Stimulated activated CD8-positive, alpha-beta memory T cell treated with anti-CD3 and anti-CD28 coated beads, Interleukin-15, amount 100 ng/mL, for 24 hours (primary cell): Measurements from ENCODE around the gene CSNK2A1.
A peak's percentile ranks its signal among the peaks of the same experiment; 100 is the strongest.
"Not testable (repeated sequence)": the region's sequence is repeated elsewhere in the genome, so short reads cannot be mapped to it uniquely, and the experiment has no call there.

Source experiments
- DNase-seq: peaks from one replicate; pipeline ENCODE4 v3.0.0-alpha.2; 2020; ENCODE audit warnings: low read depth

CSNK2A1 gene

DNA sequence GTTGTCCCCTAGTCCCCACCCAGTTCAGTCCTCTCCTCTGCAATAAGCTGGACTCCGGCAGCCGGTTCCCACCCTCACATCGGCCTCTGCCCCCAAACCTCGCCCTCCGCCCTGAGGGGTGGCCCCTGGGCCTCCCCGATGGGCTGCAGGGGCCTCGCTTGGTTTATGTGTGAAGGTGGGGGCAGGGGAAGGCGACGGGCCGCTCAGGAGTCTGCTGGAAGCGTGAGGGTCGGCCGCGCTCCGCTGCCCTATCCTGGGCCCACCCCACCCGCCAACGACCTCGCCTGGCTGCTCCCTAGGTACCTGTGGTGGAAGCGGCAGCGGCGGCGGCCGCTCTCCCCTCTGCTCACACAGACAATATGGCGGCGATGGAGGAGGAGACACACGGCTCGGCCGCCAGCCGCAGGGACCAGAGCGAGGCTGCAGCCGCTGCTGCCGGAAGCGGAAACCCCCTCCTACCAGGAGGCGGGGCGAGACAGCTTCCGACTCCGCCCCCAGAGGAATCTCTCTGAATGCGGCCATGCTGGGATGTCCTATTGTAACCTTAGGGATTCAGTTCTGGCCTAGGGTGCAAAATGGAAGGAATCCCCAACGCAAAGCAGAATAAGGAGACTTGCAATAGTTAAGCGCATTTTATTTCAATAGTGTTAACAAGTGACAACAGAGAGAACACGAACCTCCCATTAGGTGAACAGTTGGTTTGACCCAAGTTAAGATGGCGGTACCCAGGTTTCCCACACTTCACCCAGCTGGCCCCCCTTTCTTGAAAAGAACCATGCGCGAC lies at the start of gene CSNK2A1:
CSNK2A1 (minus strand) TSS at position 422 of the 784 bp plus-strand sequence. CDS start 35,239 bp downstream, outside the sequence.
- peak; percentile 92 for DNase-seq

DNA sequence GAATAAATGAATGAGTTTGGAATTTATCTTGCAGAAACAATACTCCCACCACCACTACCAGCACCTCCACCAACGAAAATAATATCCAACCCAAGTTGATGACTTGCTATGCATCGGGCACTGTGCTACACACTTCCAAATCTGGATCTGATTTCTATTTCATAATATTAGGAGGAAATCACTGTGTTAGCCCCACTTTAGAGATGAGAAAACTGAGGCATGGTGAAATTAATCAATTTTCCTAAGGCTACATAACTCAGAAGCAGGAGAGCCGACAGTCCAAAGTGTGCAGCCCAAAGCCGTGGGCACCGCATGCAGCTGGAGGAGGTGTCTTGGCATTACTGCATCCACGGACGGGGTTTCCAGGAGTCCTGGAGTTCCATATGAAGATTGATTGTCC lies 48.9 kb upstream of the CSNK2A1 start:
- DNase-seq: no peak

DNA sequence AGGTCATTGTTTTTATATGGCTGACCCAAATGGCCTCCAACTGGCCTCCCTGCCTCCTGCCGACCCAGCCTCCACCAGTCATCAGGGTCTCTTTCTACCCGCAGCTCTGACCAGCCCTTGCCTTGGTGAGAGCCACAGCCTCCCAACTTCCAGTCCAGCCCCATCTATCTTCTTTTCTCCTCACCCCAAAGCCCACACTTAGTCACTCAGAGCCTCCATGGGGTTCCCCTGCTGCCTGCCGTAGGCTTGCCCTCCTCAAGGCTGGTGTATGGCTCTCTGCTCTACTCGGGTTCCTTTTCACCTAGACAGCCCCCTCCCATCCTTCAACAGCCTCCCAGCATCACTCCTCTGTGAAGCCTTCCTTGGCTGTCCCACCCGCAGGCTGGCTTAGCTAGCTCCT lies 48.4 kb upstream of the CSNK2A1 start:
- DNase-seq: no peak

DNA sequence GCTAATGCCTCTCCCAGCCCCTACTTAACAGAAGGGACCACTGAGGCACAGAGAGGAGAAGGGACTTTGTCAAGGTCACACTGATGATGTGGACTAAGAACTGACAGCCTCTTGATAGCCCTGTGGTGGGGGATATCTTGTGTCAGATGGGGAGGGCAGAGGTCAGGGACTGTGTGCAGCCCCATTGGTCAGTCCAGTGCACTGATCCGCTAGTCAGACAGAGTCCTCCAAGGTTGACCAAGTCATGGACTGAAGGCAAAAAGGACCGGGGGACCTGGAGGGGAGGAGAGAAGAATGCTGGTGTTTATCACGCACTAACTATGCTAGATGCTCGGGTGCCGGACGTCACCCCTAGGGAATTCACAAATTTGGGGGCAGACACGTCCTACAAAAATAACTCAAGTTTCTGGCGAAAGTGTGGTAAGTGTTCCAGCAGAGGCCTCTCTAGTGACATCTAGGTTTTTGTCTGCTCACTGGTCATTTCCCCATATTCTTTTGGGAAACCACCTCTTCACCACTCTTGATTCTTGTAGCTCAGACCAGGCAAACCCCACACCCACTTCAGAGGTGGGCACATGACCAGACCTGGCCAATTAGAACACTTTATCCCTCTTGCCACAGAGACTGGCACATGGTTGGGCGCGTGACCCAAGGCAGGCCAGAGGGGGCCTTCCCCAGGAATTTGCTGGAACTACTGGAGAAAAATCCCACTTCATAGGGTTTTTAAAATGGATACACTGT lies 45.5 kb upstream of the CSNK2A1 start:
- DNase-seq: no peak

DNA sequence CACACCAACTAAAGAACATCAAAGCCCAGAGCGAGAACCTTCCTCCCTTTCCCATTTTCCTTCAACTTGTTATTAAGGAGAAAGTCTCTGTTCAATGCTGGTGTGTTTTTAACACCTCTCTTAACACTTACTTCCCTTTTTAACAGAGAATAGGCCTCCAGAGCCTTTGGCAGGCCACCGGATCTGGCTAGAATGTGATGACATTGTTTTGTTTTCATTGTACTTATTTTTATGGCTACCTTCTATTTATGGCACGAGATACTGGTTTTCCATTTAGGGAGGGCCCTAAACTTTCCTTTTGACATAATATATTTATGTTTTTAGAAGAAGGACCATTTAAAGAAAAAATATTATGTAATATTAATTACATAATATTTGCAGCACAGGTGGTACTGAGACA lies 44.9 kb upstream of the CSNK2A1 start:
- DNase-seq: no peak

DNA sequence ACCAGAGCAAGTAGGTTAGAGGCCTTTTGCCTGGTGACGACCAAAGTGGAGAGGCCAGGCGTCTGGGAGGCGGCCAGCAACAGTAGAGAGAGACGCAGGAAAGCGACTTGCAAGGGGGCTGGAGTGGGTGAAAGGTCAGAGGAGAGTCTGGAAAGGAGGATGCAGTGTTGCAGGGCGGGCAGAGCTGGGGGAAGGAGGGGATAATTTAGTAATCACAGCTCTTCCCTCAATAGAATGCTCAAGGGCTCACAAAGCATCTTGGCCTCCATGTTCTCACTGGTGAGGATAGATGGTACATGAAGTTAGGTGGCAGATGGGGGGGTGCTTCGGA lies 41.3 kb upstream of the CSNK2A1 start:
- no peak for DNase-seq

DNA sequence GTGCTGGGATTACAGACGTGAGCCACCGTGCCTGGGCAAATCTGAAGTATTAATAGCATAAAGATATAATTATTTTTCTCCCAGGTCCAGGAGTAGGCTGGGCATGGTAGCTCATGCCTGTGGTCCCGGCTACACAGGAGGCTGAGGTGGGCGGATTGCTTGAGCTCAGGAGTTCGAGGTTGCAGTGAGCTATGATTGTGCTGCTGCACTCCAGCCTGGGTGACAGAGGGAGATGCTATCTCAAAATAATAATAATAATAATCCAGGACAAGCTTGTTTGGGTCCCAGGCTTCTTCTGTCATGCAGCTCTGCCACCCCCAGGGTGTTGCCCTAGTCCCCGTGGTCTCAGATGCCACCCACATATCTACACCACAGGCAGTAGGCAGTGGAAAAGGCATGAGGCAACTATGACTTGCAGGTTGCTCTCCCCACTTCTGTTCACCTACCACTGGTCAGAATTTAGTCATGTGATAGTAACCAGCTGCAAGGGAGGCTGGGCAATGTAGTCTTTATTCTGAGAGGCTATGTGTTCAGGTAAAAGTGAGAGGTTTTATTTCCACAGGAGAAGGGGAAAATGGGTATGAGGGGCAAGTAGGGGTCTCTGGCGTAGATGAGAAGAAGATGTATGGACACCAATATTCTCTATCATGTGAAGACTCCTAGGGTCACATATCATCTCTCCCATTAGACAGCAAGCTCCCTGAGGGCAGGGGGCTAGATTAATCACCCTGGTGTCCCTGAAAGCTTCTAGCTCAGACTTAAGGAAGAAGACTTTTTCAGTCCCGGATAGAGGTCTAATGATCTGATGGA lies 40.8 kb upstream of the CSNK2A1 start:
- no peak for DNase-seq

DNA sequence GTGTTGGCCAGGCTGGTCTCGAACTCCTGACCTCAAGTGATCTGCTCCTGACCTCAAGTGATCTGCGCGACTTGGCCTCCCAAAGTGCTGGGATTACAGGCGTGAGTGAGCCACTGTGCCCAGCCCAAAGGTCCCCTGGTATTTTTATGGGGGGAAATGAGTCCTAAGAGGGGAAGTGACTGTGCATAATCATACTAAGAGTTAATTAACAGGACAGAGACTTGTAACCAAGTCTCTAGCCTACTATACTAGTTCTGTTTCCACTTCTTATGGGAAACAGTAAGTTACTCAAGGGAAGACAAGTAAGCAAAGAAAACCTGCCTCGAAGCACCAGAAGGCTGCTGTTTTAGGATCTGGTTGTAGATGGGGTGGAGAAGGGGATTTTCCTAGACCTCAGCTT lies 38.6 kb upstream of the CSNK2A1 start:
- DNase-seq: no peak

DNA sequence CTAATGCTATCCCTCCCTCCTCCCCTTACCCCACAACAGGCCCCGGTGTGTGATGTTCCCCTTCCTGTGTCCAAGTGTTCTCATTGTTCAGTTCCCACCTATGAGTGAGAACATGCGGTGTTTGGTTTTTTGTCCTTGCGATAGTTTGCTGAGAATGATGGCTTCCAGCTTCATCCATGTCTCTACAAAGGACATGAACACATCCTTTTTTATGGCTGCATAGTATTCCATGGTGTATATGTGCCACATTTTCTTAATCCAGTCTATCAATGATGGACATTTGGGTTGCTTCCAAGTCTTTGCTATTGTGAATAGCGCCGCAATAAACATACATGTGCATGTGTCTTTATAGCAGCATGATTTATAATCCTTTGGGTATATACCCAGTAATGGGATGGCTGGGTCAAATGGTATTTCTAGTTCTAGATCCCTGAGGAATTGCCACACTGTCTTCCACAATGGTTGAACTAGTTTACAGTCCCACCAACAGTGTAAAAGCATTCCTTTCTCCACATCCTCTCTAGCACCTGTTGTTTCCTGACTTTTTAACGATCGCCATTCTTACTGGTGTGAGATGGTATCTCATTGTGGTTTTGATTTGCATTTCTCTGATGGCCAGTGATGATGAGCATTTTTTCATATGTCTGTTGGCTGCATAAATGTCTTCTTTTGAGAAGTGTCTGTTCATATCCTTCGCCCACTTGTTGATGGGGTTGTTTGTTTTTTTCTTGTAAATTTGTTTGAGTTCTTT lies 35.5 kb upstream of the CSNK2A1 start:
- DNase-seq: not testable (repeated sequence)

DNA sequence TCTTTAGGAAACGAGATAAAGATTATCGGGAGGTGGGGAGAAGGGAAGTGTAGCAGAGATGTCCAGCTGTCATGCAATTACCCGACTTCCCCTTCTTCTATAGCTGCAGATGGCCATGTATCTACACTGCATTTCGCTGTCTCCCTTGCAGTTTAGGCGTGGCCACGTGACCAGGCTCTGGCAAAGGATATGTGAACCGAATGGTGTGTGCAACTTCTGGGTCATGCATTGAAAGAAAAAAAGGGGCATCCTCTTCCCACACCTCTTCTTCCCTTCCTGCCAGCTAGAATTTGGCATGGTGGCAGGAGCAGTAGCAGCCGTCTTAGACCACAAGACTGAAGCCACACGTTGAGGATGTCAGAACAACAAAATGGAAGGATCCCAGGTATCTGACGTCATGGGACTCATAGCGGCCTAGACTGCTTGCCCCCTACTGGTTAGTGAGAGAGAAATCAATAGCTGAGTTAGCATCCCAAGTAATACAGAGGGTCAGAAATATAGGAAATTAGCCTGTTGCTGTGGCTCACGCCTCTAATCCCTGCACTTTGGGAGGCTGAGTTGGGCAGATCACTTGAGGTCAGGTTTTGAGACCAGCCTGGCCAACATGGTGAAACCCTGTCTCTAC lies 33.7 kb upstream of the CSNK2A1 start:
- no peak for DNase-seq

DNA sequence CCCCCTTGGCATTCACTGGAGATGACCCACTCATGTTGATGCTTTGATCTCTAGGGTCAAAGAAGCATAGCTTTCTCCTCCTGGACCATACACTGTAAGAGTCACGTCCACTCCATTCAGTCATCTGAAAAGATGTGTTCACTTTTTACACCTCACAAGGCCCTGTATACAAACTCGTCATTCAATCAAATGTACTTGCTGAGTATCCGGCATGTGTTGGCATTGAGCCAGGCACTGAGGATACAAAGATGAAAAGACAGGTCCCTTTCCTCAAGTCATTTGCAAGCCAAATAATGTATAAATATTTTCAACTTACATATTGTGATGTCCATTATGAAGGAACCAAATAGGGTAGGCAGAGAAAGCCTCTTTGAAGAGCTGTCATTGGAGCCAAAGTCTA lies 32.6 kb upstream of the CSNK2A1 start:
- DNase-seq: no peak

DNA sequence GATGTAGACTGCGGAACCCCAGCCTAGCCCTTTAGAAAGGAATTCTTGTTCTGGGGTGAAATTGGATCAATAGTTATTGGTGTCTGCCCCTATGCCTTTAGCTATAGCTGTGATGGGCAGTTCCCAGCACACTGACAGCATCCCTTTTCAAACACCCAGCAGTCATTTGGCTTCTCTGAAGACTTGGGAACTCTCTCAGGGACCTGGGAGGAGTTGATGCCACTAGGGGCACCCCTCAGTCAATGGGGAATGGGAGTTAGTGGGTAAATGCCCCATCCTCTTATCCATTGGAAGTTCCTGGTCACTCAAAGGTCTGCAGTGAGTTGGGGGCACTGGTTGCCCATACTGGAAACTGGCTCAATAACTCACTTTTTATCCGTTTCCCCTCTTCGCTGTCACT lies 31.6 kb upstream of the CSNK2A1 start:
- no peak for DNase-seq

DNA sequence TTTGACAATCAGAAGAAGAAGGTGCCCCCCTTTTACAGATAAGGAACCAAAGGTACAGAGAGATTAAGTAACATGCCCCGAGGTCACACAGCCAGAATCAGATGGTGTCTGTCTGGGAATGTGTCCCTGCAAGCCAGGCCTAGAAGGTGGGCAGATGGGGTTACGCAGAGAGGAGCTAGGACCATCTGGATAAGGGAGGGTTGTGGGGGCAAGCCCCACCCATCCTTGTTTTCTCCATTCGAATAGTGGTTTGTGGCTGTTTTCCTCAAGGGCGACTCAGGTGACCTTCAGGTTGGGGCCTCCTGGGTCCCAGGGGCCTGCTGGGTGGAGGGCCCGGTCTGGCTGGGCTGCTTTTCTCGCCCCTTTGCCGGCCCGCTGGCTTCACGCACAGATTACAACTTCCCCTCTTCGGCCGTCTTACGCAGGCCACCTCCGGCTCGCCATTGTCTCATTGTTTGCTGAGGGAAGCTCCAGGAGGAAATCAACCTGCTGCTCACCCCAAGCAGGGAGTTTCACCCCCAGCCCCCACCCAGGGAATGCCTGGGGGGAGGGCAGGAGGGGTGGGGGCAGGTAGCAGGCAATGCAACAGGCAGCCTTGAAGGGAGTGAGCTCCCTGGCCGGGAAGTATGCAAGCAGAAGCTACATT lies 30.8 kb upstream of the CSNK2A1 start:
- DNase-seq: no peak

DNA sequence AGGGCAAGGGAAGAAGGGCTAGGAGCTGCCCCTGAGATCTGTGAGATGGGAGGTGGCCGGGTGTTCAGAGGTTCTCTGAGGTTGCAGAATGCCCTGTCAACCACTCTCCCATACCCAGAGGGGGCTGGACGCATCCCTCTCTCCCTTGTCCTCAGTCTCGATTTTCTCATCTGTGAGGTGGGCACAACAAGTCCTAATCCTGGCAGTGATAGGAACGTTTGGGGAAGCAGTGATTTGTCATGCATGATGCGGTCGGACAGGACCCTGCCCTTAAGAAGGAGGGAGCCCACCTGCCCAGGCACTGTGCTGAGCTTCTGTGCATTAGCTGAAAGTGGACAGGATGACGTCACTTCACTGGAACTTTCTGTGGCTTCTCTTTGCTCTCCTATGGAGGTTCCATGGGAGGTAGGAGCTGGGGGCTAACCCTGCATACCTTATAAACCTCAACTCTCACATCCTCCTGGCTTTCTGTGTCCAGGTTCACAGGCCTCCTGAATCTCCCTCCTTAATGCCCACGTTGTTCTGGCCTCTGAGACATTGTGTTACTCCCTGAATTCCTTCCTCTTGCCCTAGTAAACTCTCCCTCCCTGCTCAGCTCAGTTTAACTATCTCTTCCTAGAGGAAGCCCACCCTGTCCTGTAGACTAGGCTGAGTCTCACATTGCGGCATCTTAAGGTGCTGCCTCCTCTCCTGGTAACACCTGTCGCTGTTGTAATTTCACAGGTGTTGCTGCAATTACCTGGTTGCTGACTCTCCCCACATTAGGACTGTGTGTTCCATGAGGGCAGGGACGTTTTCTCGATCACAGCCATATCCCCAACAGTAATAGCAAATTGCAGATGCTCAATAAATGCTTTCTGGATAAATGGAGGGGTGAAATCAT lies 30.1 kb upstream of the CSNK2A1 start:
- no peak for DNase-seq

DNA sequence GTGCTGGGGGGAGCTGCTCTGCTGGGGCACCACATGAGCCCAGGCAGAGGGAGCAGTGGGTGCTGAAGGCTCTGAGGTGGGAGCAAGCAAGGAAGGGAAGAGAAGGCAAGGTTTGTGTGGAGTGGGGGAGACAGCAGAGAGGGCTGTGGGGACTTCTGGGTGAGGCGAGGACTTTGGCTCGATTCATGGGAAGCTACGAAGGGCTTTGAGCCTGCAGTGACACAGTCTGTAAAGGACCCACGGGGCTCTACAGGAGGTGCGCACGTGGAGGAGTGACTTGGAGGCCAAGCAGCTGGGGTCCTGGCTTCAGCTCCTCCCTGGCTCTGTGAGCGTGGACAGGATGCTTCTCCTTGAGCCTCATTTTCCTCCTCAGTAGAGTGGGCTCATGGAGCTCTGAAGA lies 29.1 kb upstream of the CSNK2A1 start:
- no peak for DNase-seq

DNA sequence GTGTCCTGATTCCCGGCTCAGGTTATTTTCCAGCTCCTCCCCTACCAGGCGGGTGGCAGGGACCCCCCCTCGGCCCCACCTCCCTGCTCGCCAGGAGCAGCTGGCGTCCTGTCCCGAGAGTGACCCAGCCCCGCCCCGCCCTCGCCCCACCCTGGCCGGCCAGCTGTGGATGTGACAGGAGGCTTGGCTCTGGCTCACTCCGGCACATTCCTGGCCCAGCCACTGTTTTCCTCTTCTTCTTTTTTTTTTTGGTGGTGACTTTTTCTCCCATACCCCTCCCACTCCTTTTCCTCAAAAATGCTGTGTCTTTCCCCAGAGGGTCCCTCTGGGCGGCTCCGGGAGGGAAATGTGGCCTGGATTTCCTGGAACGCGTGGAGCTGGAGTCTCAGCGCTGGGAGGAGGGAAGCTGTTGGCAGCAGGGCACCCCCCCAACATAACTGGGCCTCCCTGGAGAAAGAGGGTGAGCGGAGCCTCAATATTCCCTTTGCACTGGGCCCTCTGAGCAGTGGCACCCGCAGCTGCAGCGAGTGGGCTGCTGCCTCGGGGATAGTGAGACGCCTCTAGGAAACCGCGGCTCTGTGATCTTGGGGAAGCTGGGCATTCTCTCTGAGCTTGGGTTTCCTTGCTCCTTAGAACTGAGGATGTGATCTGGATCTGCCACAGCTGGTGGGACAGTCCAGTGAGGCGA lies 28.3 kb upstream of the CSNK2A1 start:
- DNase-seq: no peak

DNA sequence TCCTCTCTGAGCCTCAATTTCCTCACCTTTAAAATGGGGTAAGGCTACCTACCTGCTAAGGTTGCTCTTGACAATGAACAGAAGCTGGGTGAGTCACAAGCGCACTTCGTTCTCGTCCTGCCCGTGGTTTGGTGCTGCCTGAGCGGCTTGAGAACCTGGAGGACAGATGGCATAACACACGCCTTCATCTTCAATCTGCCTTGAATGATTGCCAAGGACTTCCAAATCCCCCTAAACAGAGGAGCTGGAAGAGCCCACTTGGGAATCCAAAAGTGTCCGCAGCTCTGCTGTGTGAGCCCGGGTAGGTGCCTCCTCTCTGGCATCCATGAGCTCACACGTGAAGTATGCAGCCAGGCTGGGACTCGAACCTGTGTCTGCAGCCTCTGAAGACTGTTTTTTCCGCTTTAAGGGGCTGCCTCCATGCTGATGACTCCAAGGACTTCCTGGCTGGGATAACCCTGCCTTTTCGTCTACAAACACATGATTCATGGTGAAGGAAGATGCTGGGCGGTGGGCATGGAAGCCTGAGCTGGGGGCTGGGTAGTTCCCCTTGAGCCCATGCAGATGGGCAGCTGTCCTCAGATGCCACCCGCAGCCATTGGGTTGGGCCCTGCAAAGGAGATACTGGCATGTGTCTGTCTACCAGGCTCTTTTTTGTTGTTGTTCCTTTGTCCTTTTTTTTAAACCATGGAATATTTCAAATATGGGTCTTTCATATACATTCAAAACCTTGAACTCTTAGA lies 25.3 kb upstream of the CSNK2A1 start:
- no peak for DNase-seq

DNA sequence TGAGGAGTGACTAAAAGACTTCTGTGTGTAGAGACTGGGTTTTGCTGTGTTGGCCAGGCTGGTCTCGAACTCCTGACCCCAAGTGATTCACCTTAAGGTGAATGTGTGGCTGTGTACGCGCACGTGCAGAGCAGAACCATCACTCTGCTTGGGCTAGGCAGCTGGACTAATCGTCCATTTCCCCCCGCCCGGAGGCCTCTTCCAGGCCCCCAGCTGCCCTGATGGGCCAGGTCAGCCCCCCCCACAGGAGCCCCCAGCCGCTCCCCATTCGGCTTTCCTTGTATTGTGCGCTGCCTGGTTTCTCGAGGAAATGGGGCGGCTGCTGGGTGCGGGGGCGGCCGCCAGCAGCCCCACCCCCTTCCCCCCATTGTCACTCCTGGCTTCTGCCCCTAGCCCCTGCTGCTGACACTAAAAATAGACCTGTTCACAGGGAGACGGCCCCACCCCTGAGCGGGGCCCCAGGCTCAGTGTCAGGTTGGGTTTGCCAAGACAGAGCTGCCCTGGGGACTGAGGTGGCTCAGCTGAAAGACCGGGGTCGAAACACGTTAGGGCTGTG lies 24.6 kb upstream of the CSNK2A1 start:
- no peak for DNase-seq

DNA sequence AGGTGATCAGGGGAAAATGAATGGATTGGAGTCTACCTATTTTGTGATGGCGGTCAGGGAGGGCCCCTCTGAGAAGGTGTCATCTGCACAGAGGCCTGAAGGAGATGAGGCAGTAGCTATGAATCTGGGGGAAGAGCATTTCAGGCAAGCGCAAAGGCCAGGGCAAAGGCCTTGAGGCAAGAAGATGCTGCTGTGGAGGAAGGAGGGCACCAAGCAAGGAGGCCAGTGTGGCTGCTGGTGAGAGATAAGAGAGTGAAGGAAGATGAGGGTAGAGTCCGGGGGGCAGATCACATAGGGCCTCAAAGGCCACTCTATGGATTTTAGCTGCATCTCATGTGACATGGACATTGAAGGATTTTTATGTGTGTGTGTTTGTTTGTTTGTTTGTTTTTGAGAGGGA lies 20.6 kb upstream of the CSNK2A1 start:
- no peak for DNase-seq
